Measurements from ENCODE around the gene KLHL35. TPM values are rescaled to one million over a fixed set of nuclear protein-coding genes. Genes with fewer than 3 reads are reported as not detected.

The KLHL35 gene
- total RNA-seq, 2 experiments from 2014 or later = 0.21 to 0.58 TPM

DNA sequence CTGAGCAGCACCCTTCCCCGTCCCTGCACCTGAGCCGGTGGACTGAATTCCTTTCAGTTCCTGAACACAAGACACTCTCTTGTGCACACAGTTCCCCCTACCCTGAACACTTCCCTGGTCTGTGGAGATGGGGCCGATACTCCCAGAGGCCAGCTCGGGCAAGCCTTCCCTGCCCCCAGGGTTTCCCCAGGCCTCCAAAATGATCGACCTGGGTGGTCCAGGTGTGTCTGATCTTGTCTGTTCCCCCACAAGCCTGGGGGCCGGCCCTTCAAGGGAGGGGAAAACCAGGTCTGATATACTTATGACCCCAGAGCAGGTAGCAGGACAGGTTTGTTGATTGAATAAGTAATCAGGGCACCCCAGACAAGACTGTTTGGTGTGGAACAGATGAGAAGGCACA is 40.7 kb upstream of the KLHL35 start:
- no peaks in the 10 kb centered on the region for H3K9me3 Mint-ChIP-seq
- H3K27me3 Mint-ChIP-seq = no peaks in the 10 kb centered on the region
- H3K4me3 Mint-ChIP-seq = no peak overlapping the region
- no peak overlapping the region for H3K27ac Mint-ChIP-seq
- H3K4me1 Mint-ChIP-seq = peaks cover 12% of the 10 kb centered on the region
- H3K36me3 Mint-ChIP-seq = no peaks in the 10 kb centered on the region
- DNase-seq = no peak

- DNase-seq = no peak
- Mint-ChIP-seq H3K36me3 (no peaks in the 10 kb centered on the region), H3K9me3 (no peaks in the 10 kb centered on the region), H3K27ac (no peak overlapping the region), H3K4me1 (peaks cover 12% of the 10 kb centered on the region), H3K27me3 (no peaks in the 10 kb centered on the region), H3K4me3 (no peak overlapping the region)
Observed at GRCh38 chr11:75472081-75472732, 39.2 kb upstream of the KLHL35 start.

DNA sequence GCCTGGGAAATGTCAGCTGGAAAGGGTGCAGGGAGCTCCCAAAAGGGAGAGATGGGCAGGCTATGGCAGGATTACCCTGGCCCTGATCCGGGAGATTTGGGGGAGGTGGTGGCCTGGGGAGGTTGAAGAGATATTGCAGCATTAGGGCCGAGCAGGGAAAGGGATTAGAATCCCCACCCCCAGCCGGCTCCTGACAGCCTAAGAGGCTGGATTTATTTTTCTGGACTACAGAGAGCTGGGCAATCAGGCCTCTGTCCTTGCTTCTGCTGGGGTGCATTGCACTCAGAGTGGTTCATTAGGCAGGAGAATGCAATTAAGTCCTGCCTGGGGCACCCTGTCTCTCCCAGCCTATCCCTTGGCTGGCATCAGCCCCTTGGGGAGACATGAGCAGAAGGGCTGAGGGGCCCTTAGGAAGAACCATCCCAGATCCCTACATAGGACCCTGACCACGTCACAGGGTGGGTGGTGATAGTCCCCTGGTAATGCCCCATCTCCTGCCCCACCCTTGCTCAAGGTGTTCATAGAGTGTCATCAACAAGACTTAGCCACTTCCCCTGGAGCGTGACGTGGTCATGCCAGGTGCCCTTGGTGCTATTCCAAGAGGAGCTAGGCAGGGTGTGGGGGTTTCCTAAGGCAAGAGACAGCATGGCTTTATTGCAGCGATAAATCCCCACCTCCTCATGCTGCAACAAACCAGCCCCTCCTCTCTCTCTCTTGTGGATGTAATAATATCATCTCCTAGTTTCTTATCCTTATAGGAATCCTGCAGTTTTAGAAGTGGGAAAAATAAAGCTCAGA is 38.4 kb upstream of the KLHL35 start:
- Mint-ChIP-seq H3K27me3 (no peaks in the 10 kb centered on the region), H3K27ac (no peak overlapping the region), H3K9me3 (no peaks in the 10 kb centered on the region), H3K36me3 (no peaks in the 10 kb centered on the region), H3K4me3 (no peak overlapping the region), H3K4me1 (peaks cover 12% of the 10 kb centered on the region)
- DNase-seq = no peak

DNA sequence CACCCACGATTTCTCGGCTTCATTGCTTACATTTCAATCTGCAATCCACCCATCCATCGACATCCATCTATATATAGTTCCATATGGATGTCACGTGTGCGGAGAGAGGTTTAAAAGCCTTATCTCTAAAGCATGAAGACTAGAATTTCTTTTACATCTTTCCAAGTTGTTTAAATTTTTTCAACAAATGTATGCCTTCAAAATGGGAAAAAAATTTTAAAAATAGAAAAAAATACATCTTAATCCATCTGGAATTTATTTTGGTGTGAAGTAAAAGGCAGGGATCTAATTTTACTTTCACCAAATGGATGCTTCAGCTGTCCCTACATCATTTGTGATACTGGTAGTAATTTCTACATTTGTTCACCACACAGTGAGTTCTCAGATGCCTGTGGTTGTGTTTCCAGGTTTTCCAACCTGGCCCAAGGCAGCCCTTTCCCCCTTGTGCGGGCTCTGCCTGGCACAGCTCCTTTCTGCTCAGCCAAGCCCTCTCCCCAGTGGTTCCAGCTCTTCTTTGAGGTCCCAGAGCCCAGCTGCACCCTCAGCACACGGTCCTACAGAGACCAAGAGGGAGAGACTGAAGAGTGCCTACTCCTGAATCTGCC is 37.6 kb upstream of the KLHL35 start:
- Mint-ChIP-seq H3K27ac (no peak overlapping the region), H3K9me3 (no peaks in the 10 kb centered on the region), H3K4me3 (no peak overlapping the region), H3K4me1 (peaks cover 4% of the 10 kb centered on the region), H3K27me3 (no peaks in the 10 kb centered on the region), H3K36me3 (no peaks in the 10 kb centered on the region)
- DNase-seq = no peak

- no peak for DNase-seq
- no peak overlapping the region for H3K27ac Mint-ChIP-seq
- H3K4me3 Mint-ChIP-seq = no peak overlapping the region
- H3K4me1 Mint-ChIP-seq = no peaks in the 10 kb centered on the region
- no peaks in the 10 kb centered on the region for H3K27me3 Mint-ChIP-seq
- H3K36me3 Mint-ChIP-seq = no peaks in the 10 kb centered on the region
- H3K9me3 Mint-ChIP-seq = no peaks in the 10 kb centered on the region
Observed at GRCh38 chr11:75469785-75470405, 36.9 kb upstream of the KLHL35 start.

GRCh38 chr11:75468534-75469340 is 35.7 kb upstream of the KLHL35 start:
- no peaks in the 10 kb centered on the region for H3K9me3 Mint-ChIP-seq
- H3K27ac Mint-ChIP-seq = no peak overlapping the region
- no peaks in the 10 kb centered on the region for H3K36me3 Mint-ChIP-seq
- H3K4me3 Mint-ChIP-seq = no peak overlapping the region
- no peaks in the 10 kb centered on the region for H3K27me3 Mint-ChIP-seq
- H3K4me1 Mint-ChIP-seq = no peaks in the 10 kb centered on the region
- no peak for DNase-seq

DNA sequence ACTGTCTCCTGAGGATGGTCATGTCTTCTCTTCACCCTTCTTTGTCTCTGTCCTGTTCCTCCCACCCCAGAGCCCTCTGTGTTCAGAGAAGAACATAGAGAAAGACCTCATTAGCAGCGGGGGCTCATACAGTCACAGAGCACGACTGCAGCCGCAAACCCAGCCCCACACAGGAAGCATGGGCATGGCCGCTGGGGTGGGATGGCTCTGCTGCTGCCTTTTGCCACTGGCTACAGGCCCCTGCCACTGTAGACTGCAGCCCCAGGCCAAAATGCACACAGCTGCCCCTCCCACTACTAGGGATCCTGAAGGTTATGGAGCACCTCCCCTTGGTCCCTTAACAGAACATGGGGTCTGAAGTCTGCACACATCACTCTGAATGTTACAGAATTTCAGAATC is 34.9 kb upstream of the KLHL35 start:
- Mint-ChIP-seq H3K27ac (no peak overlapping the region), H3K36me3 (no peaks in the 10 kb centered on the region), H3K4me1 (no peaks in the 10 kb centered on the region), H3K27me3 (no peaks in the 10 kb centered on the region), H3K9me3 (no peaks in the 10 kb centered on the region), H3K4me3 (no peak overlapping the region)
- no peak for DNase-seq

DNA sequence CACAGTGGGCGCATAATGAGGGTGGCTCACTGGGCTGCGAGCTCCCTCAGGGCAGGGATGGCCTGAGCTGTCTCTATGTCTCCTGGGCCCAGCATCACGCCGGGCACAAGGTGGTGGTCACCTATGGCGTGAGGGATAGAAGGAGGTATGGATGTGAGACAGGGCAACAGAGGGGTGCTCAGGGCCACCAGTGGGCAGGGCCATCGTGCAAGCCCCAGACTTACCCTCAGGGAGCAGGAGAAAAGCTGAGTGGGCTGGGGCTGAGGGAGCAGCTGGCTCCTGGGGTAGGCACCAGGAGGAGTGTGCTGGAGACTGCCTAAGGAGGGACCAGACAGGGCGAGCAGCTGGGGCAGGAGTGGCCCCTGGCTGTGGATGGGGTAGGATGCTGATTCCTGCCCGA is 34.3 kb upstream of the KLHL35 start:
- Mint-ChIP-seq H3K4me3 (no peak overlapping the region), H3K36me3 (no peaks in the 10 kb centered on the region), H3K4me1 (no peaks in the 10 kb centered on the region), H3K27me3 (no peaks in the 10 kb centered on the region), H3K27ac (no peak overlapping the region), H3K9me3 (no peaks in the 10 kb centered on the region)
- DNase-seq = no peak

GRCh38 chr11:75465701-75466531 is 32.9 kb upstream of the KLHL35 start:
- H3K27ac Mint-ChIP-seq = no peak overlapping the region
- no peaks in the 10 kb centered on the region for H3K4me1 Mint-ChIP-seq
- H3K4me3 Mint-ChIP-seq = no peak overlapping the region
- no peaks in the 10 kb centered on the region for H3K9me3 Mint-ChIP-seq
- no peaks in the 10 kb centered on the region for H3K36me3 Mint-ChIP-seq
- no peaks in the 10 kb centered on the region for H3K27me3 Mint-ChIP-seq
- no peak for DNase-seq

DNA sequence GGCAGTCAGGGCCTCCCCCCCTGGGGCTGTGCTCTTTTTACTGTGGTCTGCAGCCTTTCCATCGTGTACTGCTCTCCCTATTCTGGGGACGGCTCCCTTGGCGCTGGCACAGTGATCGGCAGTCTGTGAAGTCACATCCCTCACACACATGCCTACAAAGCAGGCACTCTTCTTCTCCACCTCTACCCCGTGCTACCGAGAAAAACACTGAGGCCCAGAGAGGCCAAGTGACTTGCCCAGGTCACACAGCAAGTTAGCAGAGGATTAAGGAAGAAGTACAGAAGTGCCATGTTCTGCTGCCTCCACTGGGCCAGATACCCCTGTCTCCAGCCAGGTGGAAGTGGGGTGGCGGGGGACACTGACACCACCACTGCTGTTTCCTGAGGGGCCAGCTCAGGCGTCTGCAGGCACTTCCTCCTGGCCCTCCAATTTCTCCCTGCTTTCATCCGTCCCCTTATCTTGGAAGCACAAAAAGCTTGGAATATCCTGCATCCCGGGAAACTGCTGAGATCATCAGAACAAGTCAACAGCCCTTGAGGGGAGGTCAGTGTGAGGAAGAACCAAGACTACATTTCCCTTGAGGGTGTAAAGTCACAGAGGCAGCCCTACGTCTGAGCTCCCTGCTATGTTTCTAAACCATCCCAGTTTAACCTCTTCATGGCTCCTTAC is 30.2 kb upstream of the KLHL35 start:
- Mint-ChIP-seq H3K27me3 (no peaks in the 10 kb centered on the region), H3K4me3 (no peak overlapping the region), H3K9me3 (no peaks in the 10 kb centered on the region), H3K27ac (no peak overlapping the region), H3K4me1 (no peaks in the 10 kb centered on the region), H3K36me3 (no peaks in the 10 kb centered on the region)
- DNase-seq = no peak

DNA sequence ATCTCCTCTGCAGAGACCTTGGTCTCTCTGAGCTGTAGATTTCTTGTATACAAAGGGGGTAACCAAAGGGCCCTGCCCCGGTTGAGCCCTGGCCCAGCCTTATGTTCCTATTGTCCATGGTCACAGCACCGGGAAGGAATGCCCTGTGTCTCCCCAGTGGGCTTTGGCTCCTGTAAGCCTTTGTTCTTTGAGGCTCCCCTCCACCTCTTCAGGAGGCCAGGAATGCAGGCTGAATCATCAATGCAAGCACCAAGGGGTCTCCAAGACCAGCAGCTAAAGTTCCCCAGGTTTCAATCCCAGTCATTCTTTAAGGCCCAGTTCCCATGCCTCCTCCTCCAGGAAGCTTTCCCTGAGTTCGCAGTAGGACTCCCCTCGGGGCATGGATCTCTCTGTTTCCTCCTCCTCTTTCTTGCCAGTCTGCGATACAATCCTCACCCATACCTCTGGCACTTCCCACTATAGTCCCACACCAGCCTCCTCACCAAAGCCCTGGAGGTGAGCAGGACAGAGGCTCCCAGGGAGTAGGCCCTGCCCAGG is 29.2 kb upstream of the KLHL35 start:
- no peaks in the 10 kb centered on the region for H3K27me3 Mint-ChIP-seq
- no peak overlapping the region for H3K27ac Mint-ChIP-seq
- no peaks in the 10 kb centered on the region for H3K4me1 Mint-ChIP-seq

GRCh38 chr11:75461151-75461550 is 28.1 kb upstream of the KLHL35 start:
- no peaks in the 10 kb centered on the region for H3K9me3 Mint-ChIP-seq

More for the DNA sequence above, 29.2 kb upstream of the KLHL35 start:
- Mint-ChIP-seq H3K4me3 (no peak overlapping the region), H3K36me3 (no peaks in the 10 kb centered on the region), H3K9me3 (no peaks in the 10 kb centered on the region)
- DNase-seq = no peak

GRCh38 chr11:75456596-75457183 is 23.7 kb upstream of the KLHL35 start:
- no peak for DNase-seq
- Mint-ChIP-seq H3K27ac (no peak overlapping the region), H3K4me1 (no peaks in the 10 kb centered on the region), H3K9me3 (no peaks in the 10 kb centered on the region), H3K4me3 (no peak overlapping the region), H3K36me3 (no peaks in the 10 kb centered on the region), H3K27me3 (no peaks in the 10 kb centered on the region)

More at GRCh38 chr11:75461151-75461550, 28.1 kb upstream of the KLHL35 start:
- no peak for DNase-seq
- no peak overlapping the region for H3K27ac Mint-ChIP-seq
- H3K36me3 Mint-ChIP-seq = no peaks in the 10 kb centered on the region
- H3K4me3 Mint-ChIP-seq = no peak overlapping the region
- no peaks in the 10 kb centered on the region for H3K4me1 Mint-ChIP-seq
- H3K27me3 Mint-ChIP-seq = no peaks in the 10 kb centered on the region

Data from activated naive CD8-positive, alpha-beta T cell treated with anti-CD3 and anti-CD28 coated beads for 36 hours (primary cell).